ENCODE results near the gene C14orf132. TPM values are rescaled to one million over a fixed set of nuclear protein-coding genes. Genes with fewer than 3 reads are reported as not detected.

Gene C14orf132
- total RNA-seq, 1 experiment from 2014 or later = 1.3 TPM

DNA sequence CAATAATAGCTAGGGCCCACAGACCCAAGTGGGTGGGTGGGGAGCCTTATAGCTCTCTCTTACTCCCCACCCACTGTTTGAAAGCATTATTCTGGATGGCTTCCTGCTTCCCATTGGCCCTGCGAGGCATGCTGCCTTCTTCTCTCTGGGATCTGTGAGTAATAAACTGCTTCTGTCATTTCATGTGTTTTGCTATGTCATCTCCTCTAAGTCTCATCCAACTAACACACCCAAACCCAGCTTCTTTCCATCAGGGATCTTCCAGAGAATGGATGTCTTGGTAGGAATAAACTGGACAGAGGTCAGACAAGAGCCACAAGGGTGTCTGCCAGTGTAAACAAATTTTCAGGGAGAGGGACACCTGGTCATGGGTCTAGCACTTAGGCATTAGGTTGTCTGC, 99.1 kb downstream of the C14orf132 start:
- H3K27ac Mint-ChIP-seq (ENCODE audit: unreplicated experiment) = no peak overlapping the region

DNA sequence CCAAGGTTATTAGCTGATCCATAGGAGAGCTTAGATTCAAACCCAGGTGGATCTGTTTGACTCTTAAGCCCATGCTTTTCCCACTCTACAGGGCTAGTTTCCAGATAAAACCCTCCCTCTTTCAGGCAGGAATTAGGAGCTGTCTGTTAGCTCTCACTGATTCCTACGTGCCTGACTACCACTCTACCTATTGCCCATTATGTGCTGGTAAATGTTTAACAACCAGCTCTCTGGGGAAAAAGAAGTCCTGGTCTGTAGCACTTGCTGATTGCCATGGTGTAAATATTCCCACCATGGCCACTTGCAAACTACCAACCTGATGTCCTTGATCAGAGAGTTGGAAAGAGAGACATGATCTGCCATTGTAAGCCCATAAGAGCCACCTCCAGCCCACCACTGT, 100.0 kb downstream of the C14orf132 start:
- DNase-seq = no peak
- Mint-ChIP-seq H3K36me3 (ENCODE audit: insufficient read depth, unreplicated experiment) (peaks cover 5% of the 10 kb centered on the region), H3K9me3 (ENCODE audit: low read depth, unreplicated experiment) (peaks cover 7% of the 10 kb centered on the region), H3K4me3 (ENCODE audit: low read depth, unreplicated experiment) (no peak overlapping the region), H3K4me1 (ENCODE audit: low read depth, unreplicated experiment) (peaks cover 13% of the 10 kb centered on the region), H3K27ac (ENCODE audit: unreplicated experiment) (no peak overlapping the region), H3K27me3 (ENCODE audit: unreplicated experiment) (no peaks in the 10 kb centered on the region)
- intact Hi-C loops (cut with micrococcal nuclease; ENCODE audit: unreplicated experiment) = no loop called here
- CTCF ChIA-PET = interaction anchor here (1.5 kb wide), 1 partner anchor 12 kb away, joined by 3 read pairs; no protein-coding TSS in a partner anchor
- TF ChIP-seq, protein P1, sequence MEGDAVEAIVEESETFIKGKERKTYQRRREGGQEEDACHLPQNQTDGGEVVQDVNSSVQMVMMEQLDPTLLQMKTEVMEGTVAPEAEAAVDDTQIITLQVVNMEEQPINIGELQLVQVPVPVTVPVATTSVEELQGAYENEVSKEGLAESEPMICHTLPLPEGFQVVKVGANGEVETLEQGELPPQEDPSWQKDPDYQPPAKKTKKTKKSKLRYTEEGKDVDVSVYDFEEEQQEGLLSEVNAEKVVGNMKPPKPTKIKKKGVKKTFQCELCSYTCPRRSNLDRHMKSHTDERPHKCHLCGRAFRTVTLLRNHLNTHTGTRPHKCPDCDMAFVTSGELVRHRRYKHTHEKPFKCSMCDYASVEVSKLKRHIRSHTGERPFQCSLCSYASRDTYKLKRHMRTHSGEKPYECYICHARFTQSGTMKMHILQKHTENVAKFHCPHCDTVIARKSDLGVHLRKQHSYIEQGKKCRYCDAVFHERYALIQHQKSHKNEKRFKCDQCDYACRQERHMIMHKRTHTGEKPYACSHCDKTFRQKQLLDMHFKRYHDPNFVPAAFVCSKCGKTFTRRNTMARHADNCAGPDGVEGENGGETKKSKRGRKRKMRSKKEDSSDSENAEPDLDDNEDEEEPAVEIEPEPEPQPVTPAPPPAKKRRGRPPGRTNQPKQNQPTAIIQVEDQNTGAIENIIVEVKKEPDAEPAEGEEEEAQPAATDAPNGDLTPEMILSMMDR (IDR thresholded peaks at IDR 0.05; ENCODE audit: unreplicated experiment) = no peak
- no TSS peak for BruUV-seq (replicated peaks)

More for the DNA sequence above, 99.1 kb downstream of the C14orf132 start:
- H3K27me3 Mint-ChIP-seq (ENCODE audit: unreplicated experiment) = peaks cover under 1% of the 10 kb centered on the region
- no TSS peak for BruUV-seq (replicated peaks)
- TF ChIP-seq, protein P1 (IDR thresholded peaks at IDR 0.05; ENCODE audit: unreplicated experiment) = no peak
- CTCF ChIA-PET = no interaction called here
- H3K4me3 Mint-ChIP-seq (ENCODE audit: low read depth, unreplicated experiment) = no peak overlapping the region
- H3K36me3 Mint-ChIP-seq (ENCODE audit: insufficient read depth, unreplicated experiment) = peaks cover 5% of the 10 kb centered on the region
- H3K4me1 Mint-ChIP-seq (ENCODE audit: low read depth, unreplicated experiment) = peaks cover 13% of the 10 kb centered on the region
- H3K9me3 Mint-ChIP-seq (ENCODE audit: low read depth, unreplicated experiment) = peaks cover 7% of the 10 kb centered on the region
- intact Hi-C loops (cut with micrococcal nuclease; ENCODE audit: unreplicated experiment) = no loop called here
- no peak for DNase-seq

DNA sequence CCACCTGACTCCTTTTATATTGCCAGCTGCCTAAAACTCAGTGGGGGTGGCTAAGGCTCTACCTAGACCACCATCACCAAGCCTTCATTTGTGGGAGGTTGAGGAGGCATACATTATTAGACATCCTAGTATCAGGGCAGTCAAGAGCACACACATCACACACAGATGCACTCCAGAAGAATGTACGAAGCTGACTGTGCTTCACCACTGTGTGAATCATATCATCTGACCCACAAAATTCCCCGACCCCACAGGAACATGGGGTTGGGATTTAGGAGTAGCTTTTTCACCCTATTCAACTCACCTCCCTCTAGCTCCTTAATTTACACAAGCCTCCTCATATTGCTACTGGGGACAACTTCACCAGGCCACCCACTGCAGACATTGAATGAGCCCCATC, 100.7 kb downstream of the C14orf132 start:
- Mint-ChIP-seq H3K27me3 (ENCODE audit: unreplicated experiment) (no peaks in the 10 kb centered on the region), H3K27ac (ENCODE audit: unreplicated experiment) (no peak overlapping the region), H3K4me3 (ENCODE audit: low read depth, unreplicated experiment) (no peak overlapping the region), H3K36me3 (ENCODE audit: insufficient read depth, unreplicated experiment) (peaks cover 5% of the 10 kb centered on the region), H3K9me3 (ENCODE audit: low read depth, unreplicated experiment) (peaks cover 7% of the 10 kb centered on the region), H3K4me1 (ENCODE audit: low read depth, unreplicated experiment) (peaks cover 11% of the 10 kb centered on the region)
- no TSS peak for BruUV-seq (replicated peaks)
- intact Hi-C loops (cut with micrococcal nuclease; ENCODE audit: unreplicated experiment) = no loop called here
- no peak for DNase-seq
- CTCF ChIA-PET = interaction anchor here (1.5 kb wide), 1 partner anchor 11 kb away, joined by 3 read pairs; no protein-coding TSS in a partner anchor
- TF ChIP-seq, protein P1 (IDR thresholded peaks at IDR 0.05; ENCODE audit: unreplicated experiment) = no peak

DNA sequence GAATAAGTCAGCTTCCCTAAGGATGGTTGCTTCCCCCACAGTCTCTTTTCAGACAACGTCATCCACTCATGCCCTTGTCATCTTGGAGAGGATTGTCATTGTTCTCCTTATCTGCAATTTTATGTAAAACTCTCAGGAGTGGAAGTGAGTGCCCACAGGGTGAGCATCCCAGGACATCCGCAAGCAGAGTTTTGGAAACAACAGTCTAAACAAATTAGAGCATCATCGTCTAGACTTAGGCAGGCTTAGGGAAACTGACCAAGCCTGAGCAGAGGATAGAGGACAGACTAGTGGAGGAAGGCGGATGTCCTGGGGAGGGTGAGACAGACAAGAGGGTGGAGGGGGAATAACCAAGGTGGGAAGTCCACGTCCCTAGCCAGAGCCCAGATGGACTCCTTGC, 101.8 kb downstream of the C14orf132 start:
- no peaks in the 10 kb centered on the region for H3K36me3 Mint-ChIP-seq (ENCODE audit: insufficient read depth, unreplicated experiment)
- CTCF ChIA-PET = no interaction called here

More for the DNA sequence above, 101.8 kb downstream of the C14orf132 start:
- intact Hi-C loops (cut with micrococcal nuclease; ENCODE audit: unreplicated experiment) = no loop called here
- no peak overlapping the region for H3K27ac Mint-ChIP-seq (ENCODE audit: unreplicated experiment)
- no peaks in the 10 kb centered on the region for H3K9me3 Mint-ChIP-seq (ENCODE audit: low read depth, unreplicated experiment)
- peaks cover under 1% of the 10 kb centered on the region for H3K4me1 Mint-ChIP-seq (ENCODE audit: low read depth, unreplicated experiment)
- no peak for DNase-seq
- BruUV-seq (replicated peaks) = no TSS peak
- no peaks in the 10 kb centered on the region for H3K27me3 Mint-ChIP-seq (ENCODE audit: unreplicated experiment)
- no peak overlapping the region for H3K4me3 Mint-ChIP-seq (ENCODE audit: low read depth, unreplicated experiment)
- TF ChIP-seq, protein P1 (IDR thresholded peaks at IDR 0.05; ENCODE audit: unreplicated experiment) = no peak

Other genes starting within 250 kb of the C14orf132 start
- not detected in 2 replicates for gene TUNAR, start 162.5 kb upstream of the C14orf132 start, total RNA-seq (2022)
- 0.27 and 0.28 TPM in 2 replicates for gene BDKRB2, start 165.5 kb downstream of the C14orf132 start, total RNA-seq (2022)
- not detected in 2 replicates for gene BDKRB1, start 216.8 kb downstream of the C14orf132 start, total RNA-seq (2022)